Activated CD8-positive, alpha-beta memory T cell treated with anti-CD3 and anti-CD28 coated beads, Interleukin-2, amount 50 U/mL, for 48 hours (primary cell): ENCODE data around the gene HEY2.
"Not testable (repeated sequence)": the region's sequence is repeated elsewhere in the genome, so short reads cannot be mapped to it uniquely, and the experiment has no call there.

Source experiments
- DNase-seq: peaks from one replicate; pipeline ENCODE4 v3.0.0-alpha.2; 2020

Gene HEY2

GRCh38 chr6:125749173-125749864, at the start of gene HEY2:
TSS of gene HEY2 (plus strand) at chr6:125749632. CDS start at chr6:125749777, 145 bp downstream.
- peak; percentile 91 for DNase-seq

GRCh38 chr6:125700581-125701353, 48.7 kb upstream of the HEY2 start:
- no peak for DNase-seq

GRCh38 chr6:125701354-125701668, 48.1 kb upstream of the HEY2 start:
- no peak for DNase-seq

GRCh38 chr6:125703882-125704281, 45.5 kb upstream of the HEY2 start:
- DNase-seq, result not testable (repeated sequence)

GRCh38 chr6:125707615-125708243, 41.7 kb upstream of the HEY2 start:
- no peak for DNase-seq

GRCh38 chr6:125711013-125711675, 38.3 kb upstream of the HEY2 start:
- no peak for DNase-seq

GRCh38 chr6:125714441-125715090, 34.9 kb upstream of the HEY2 start:
- no peak for DNase-seq

GRCh38 chr6:125717120-125717731, 32.2 kb upstream of the HEY2 start:
- DNase-seq, result no peak

GRCh38 chr6:125718109-125718508, 31.3 kb upstream of the HEY2 start:
- DNase-seq, result no peak

GRCh38 chr6:125722886-125723285, 26.5 kb upstream of the HEY2 start:
- DNase-seq, result no peak

GRCh38 chr6:125727216-125727615, 22.2 kb upstream of the HEY2 start:
- DNase-seq, result no peak

GRCh38 chr6:125728739-125729138, 20.7 kb upstream of the HEY2 start:
- DNase-seq, result no peak

- DNase-seq, result no peak
Measured at GRCh38 chr6:125729983-125730382, 19.4 kb upstream of the HEY2 start.

GRCh38 chr6:125732398-125732797, 17.0 kb upstream of the HEY2 start:
- DNase-seq, result no peak

GRCh38 chr6:125733516-125734300, 15.7 kb upstream of the HEY2 start:
- DNase-seq, result no peak

- no peak for DNase-seq
Measured at GRCh38 chr6:125738276-125738675, 11.2 kb upstream of the HEY2 start.

GRCh38 chr6:125739364-125739763, 10.1 kb upstream of the HEY2 start:
- DNase-seq, result no peak

- DNase-seq, result no peak
Measured at GRCh38 chr6:125741336-125741735, 8.1 kb upstream of the HEY2 start.

- DNase-seq, result no peak
Measured at GRCh38 chr6:125742024-125742423, 7.4 kb upstream of the HEY2 start.

- DNase-seq, result no peak
Measured at GRCh38 chr6:125742464-125743120, 6.8 kb upstream of the HEY2 start.

GRCh38 chr6:125743604-125744003, 5.8 kb upstream of the HEY2 start:
- no peak for DNase-seq
